ENCODE results near the gene SPAG16.

DNA sequence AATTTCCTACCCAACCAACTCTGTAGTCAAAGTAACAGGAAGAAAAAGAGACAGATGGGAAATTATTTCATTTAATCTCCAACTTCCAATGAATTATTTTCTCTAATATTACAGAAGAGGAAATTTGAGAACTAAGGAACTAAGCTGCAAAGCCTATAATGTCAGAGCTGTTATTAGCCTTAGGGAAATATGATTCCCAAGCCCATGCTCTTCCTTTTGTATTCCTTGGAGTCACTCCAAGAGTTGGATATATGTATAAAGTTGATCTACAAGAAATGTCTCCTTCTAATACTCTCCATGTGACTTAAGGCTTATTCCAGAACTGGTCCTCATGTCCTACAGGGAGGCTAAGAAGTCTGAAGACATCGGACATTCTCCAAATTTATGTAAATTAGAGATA lies 1095.0 kb downstream of the SPAG16 start:
- TF ChIP-seq, protein P1, sequence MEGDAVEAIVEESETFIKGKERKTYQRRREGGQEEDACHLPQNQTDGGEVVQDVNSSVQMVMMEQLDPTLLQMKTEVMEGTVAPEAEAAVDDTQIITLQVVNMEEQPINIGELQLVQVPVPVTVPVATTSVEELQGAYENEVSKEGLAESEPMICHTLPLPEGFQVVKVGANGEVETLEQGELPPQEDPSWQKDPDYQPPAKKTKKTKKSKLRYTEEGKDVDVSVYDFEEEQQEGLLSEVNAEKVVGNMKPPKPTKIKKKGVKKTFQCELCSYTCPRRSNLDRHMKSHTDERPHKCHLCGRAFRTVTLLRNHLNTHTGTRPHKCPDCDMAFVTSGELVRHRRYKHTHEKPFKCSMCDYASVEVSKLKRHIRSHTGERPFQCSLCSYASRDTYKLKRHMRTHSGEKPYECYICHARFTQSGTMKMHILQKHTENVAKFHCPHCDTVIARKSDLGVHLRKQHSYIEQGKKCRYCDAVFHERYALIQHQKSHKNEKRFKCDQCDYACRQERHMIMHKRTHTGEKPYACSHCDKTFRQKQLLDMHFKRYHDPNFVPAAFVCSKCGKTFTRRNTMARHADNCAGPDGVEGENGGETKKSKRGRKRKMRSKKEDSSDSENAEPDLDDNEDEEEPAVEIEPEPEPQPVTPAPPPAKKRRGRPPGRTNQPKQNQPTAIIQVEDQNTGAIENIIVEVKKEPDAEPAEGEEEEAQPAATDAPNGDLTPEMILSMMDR (IDR thresholded peaks at IDR 0.05 in 4 of 5, conservative IDR thresholded peaks at IDR 0.05 in 1 of 5) = no peak
- no peak for TF ChIP-seq POLR2A (IDR thresholded peaks at IDR 0.05)
